ENCODE results near the gene MORC1.

- TF ChIP-seq POLR2A (IDR thresholded peaks at IDR 0.05): no peak
- no peak for TF ChIP-seq CTCF (IDR thresholded peaks at IDR 0.05 in 4 of 5, conservative IDR thresholded peaks at IDR 0.05 in 1 of 5)
These were observed 119.5 kb downstream of the MORC1 start for GRCh38 chr3:108998436-108998835.

Data from gastrocnemius medialis (tissue), 4 donors.